Dermis microvascular lymphatic vessel endothelial cell (primary cell): ENCODE measurements around the gene FHL5. TPM values are rescaled to one million over a fixed set of nuclear protein-coding genes. Genes with fewer than 3 reads are reported as not detected.
"Not testable (repeated sequence)": the region's sequence is repeated elsewhere in the genome, so short reads cannot be mapped to it uniquely, and the experiment has no call there.

Source experiments
- DNase-seq, 2 donors: peaks; one replicate each; pipeline versions ENCODE4 v3.0.0 to v3.0.0-alpha.2; 2010; ENCODE audit warnings: low read depth in 2 of 2
- total RNA-seq: library from RNA; depleted of rRNA; stranded (reverse); fragments of >200 nt; gene quantifications from 2 replicates; pipeline ENCODE4 v1.2.1, GENCODE V29; 2014

The FHL5 gene
- total RNA-seq, 1 donor from 2014 or later = not detected

GRCh38 chr6:96608074-96608473 lies 45.1 kb downstream of the FHL5 start:
- no peak for DNase-seq

- no peak for DNase-seq
These were observed 47.1 kb downstream of the FHL5 start for GRCh38 chr6:96610019-96610418.

- DNase-seq = no peak
These were observed 48.5 kb downstream of the FHL5 start for GRCh38 chr6:96611342-96611991.

DNA sequence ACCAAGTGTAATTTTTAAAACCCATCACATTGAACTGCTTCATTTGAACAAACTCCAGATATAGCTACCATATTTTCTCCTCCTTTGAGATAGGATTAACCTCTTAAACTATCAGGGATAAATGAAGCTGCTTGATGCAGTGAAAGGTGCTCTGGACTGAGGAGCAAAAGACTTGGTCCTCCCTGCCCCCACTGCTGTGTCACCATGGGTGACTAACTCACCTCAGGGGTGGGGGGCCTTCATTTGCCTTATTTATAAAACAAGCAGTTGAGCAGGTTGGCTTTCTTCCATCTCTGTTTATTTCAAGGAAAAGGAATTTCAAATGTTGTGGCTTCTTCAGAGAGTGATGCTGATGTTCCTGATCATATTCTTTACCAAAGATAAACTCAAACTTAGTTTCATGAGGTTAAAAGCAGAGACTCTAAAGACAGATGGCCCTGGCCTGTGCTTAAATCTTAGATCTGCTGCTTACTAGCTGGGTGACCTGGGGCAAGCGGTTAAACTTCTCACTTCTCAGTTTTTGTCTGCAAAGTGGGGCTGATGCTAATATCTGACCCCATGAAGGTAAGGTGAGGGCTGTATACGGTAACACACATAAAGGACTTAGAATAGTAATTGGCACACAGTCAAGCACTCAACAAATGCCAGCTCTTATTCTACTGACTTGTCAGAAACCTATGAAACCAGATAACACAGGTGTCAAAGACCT lies 50.5 kb downstream of the FHL5 start:
- no peak for DNase-seq

DNA sequence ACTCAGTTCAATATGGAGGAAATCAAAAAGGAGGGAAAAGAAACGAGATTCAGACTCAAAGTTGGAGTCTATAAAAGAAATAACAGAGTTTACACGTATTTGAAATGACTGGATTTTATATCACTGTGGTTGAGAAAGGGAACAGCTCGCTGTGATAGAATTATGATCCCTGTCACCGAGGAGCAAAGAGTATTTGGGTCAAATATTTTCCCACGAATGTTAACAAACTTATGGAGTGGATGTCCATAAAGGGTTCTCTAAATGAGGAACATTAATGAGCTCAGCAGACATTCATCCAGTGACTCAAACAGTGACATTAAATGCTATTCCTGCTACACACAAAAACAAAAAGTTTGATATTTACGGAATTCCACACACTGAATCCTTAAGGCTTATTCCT lies 57.9 kb downstream of the FHL5 start:
- DNase-seq = no peak

- no peak for DNase-seq
These were observed 59.1 kb downstream of the FHL5 start for GRCh38 chr6:96621983-96622382.

DNA sequence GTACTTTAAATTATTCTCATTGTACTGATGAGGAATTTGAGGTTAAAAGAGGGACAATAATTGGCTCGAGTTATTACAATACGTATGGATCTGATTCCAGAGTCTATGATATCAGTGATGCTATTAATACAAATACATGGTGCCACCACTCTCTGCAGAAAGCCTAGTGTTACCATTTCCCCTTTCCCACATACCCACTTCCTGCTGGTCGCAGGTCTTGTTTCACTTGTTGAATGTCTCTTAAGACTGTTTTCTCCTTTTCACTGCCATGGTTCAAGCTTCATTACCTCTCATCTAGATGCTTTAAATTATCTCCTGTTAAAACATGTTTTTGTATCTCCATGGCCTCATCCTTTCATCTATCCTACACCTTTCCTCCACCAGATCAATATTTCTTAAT lies 62.0 kb downstream of the FHL5 start:
- no peak for DNase-seq

DNA sequence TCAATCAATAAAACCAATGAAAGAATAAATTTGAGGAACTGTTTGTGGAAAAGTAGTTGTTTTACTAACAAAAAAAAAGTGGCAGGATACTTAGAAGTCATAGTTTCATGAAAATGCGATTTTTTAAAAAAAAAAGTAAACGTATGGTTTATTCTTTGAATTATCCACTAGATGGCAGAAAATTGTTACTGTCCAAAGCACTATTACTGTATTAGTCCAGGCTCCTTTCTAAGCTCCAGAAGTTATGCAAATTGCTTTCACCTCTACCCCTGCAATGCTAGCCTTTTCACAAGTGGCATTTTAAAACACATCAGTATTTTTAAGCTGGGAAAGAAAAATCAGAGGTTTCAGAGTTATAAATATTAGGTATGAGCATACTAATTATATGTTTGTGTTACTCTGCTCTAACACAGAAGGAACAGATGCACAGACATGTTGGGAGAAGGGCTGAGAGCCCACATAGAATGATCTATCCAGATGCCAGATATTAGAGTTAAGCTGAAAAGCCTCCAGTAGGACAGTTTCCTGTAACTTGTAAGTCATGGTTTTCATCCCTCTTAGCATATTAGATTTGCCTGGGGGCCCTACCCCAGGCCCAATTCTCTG lies 63.9 kb downstream of the FHL5 start:
- DNase-seq = peak; percentile 18 to 32

DNA sequence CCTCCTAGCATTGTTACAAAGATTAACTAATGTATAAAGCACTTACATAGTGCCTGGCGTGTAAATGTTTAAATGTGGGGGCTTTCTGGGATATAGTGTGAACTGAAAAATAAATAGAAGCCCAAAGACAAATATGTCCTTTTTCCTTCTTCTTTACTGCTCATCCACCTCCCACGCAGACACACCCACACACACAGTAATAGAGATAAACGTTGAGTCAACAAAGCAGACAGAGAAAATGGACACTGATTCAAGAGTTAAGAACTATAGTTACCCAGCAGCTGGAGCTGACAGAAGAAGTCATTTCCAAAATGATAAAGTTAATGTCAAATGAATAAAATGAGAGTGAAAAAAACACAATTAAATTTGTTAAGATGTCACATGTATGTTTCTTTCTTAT lies 68.3 kb downstream of the FHL5 start:
- DNase-seq = no peak

DNA sequence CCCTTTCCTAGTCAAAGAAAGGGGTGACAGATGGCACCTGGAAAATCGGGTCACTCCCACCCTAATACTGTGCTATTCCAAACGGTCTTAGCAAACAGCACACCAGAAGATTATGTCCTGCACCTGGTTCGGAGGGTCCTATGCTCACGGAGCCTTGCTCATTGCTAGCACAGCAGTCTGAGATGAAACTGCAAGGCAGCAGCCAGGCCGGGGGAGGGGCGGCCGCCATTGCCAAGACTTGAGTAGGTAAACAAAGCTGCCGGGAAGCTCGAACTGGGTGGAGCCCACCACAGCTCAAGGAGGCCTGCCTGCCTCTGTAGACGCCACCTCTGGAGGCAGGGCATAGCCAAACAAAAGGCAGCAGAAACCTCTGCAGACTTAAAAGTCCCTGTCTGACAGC lies 75.1 kb downstream of the FHL5 start:
- not testable (repeated sequence) for DNase-seq

- no peak for DNase-seq
These were observed 82.2 kb downstream of the FHL5 start for GRCh38 chr6:96645106-96645505.

GRCh38 chr6:96649926-96650325 lies 87.0 kb downstream of the FHL5 start:
- DNase-seq = no peak

- DNase-seq = no peak
These were observed 88.9 kb downstream of the FHL5 start for GRCh38 chr6:96651816-96652215.

- DNase-seq = no peak
These were observed 89.6 kb downstream of the FHL5 start for GRCh38 chr6:96652552-96652951.

- DNase-seq = no peak
These were observed 90.3 kb downstream of the FHL5 start for GRCh38 chr6:96653181-96653580.

- no peak for DNase-seq
These were observed 93.6 kb downstream of the FHL5 start for GRCh38 chr6:96656567-96656966.

- no peak for DNase-seq
These were observed 94.4 kb downstream of the FHL5 start for GRCh38 chr6:96657344-96657743.

DNA sequence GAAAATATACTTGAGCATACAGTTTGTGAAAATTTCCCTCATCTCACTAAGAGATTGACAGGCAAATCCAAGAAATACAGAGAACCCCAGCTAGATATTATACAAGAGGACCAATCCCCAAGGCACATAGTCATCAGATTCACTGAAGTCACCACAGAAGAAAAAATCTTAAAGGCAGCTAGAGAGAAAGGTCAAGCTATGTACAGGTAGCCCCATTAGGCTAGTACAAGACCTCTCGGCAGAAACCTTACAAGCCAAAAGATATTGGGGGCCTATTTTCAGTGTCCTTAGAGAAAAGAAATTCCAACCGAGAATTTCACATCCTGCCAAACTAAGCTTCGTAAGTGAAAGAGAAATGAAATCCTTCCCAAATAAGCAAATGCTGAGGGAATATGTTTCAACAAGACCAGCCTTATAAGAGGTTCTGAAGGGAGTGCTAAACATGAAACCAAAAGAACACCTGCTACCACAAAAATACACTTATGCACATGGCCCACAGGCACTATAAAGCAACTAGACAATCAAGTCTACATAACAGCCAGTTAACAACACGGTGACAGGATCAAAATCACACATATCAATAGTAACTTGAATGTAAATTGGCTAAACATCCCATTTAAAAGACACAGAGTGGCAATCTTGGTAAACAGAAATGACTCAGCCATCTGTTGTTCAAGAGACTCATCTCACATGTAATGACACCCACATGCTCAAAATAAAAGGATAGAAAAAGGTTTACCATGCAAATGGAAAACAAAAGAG lies 96.3 kb downstream of the FHL5 start:
- no peak for DNase-seq
